Neural progenitor cell (in vitro differentiated cells): ENCODE data around the gene CCDC138.

ENCODE experiments used
- EZH2 ChIP-seq: fragments of 200-600 bp; sonication (generic); IDR thresholded peaks from 2 replicates; pipeline ENCODE4 v1.6.1; 2017; ENCODE audit warnings: antibody characterized with exemption, mild to moderate bottlenecking, moderate library complexity
- EZH2phosphoT487 ChIP-seq: fragments of 200-600 bp; sonication (generic); IDR thresholded peaks from 2 replicates; pipeline ENCODE4 v1.6.1; 2017; ENCODE audit warnings: antibody characterized with exemption
- TF ChIP-seq, protein P1 (sequence below): fragments of 200-600 bp; sonication (generic); IDR thresholded peaks from 2 replicates; pipeline ENCODE4 v1.5.1; 2017; ENCODE audit warnings: antibody characterized with exemption, mild to moderate bottlenecking

DNA sequence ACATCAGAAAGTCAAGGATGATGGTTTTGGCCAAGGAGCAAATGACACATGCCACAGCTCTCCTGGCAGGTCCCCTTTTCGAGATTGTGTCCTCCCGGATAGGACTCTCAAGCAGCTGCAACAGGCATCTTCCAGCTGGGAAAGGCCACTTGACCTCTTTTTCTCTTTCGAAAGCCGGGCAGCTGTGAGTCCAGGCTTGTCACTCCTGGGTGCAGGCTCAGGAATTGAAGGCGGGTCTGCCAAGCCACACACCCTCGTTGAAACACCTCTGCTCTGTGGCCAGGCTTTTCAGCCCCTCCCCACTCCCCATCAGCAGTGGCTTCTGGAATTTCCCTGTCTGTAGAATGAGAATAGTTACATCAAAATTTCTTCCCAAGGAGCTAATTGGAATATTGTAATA is 98.0 kb downstream of the CCDC138 start:
- TF ChIP-seq, protein P1, sequence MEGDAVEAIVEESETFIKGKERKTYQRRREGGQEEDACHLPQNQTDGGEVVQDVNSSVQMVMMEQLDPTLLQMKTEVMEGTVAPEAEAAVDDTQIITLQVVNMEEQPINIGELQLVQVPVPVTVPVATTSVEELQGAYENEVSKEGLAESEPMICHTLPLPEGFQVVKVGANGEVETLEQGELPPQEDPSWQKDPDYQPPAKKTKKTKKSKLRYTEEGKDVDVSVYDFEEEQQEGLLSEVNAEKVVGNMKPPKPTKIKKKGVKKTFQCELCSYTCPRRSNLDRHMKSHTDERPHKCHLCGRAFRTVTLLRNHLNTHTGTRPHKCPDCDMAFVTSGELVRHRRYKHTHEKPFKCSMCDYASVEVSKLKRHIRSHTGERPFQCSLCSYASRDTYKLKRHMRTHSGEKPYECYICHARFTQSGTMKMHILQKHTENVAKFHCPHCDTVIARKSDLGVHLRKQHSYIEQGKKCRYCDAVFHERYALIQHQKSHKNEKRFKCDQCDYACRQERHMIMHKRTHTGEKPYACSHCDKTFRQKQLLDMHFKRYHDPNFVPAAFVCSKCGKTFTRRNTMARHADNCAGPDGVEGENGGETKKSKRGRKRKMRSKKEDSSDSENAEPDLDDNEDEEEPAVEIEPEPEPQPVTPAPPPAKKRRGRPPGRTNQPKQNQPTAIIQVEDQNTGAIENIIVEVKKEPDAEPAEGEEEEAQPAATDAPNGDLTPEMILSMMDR: no peak
- TF ChIP-seq EZH2phosphoT487 (no peak), EZH2 (no peak)
